Activated CD8-positive, alpha-beta memory T cell treated with anti-CD3 and anti-CD28 coated beads for 48 hours (primary cell): ENCODE data around the gene ABCC12.
"Not testable (repeated sequence)": the region's sequence is repeated elsewhere in the genome, so short reads cannot be mapped to it uniquely, and the experiment has no call there.

ENCODE experiments used
- DNase-seq, 3 experiments: peaks; one replicate each; pipeline ENCODE4 v3.0.0-alpha.2; 2020; ENCODE audit warnings: low read depth in 2 of 3, low spot score in 2 of 3

Gene ABCC12

GRCh38 chr16:48166617-48167016 is 10.8 kb upstream of the ABCC12 start:
- not testable (repeated sequence) for DNase-seq

GRCh38 chr16:48165961-48166578 is 10.3 kb upstream of the ABCC12 start:
- no peak for DNase-seq

GRCh38 chr16:48164907-48165715 is 9.3 kb upstream of the ABCC12 start:
- DNase-seq: peak; percentile 45 to 60 (median 54)

- DNase-seq: no peak
Observed at GRCh38 chr16:48162839-48163410, 7.1 kb upstream of the ABCC12 start.

GRCh38 chr16:48161906-48162305 is 6.1 kb upstream of the ABCC12 start:
- no peak for DNase-seq

GRCh38 chr16:48160575-48160974 is 4.8 kb upstream of the ABCC12 start:
- DNase-seq: no peak

GRCh38 chr16:48158296-48158695 is 2.5 kb upstream of the ABCC12 start:
- DNase-seq: peak; percentile 9 to 24 (median 12)

GRCh38 chr16:48157794-48158193 is 2.0 kb upstream of the ABCC12 start:
- no peak for DNase-seq

- no peak for DNase-seq
Observed at GRCh38 chr16:48157302-48157701, 1.5 kb upstream of the ABCC12 start.

GRCh38 chr16:48156790-48157209 is 1.0 kb upstream of the ABCC12 start:
- peak; percentile 56 to 91 (median 82) for DNase-seq

GRCh38 chr16:48153774-48154173 is 2.0 kb downstream of the ABCC12 start:
- DNase-seq: no peak

GRCh38 chr16:48152226-48152625 is 3.6 kb downstream of the ABCC12 start:
- no peak for DNase-seq

- DNase-seq: no peak
Observed at GRCh38 chr16:48150707-48151106, 5.1 kb downstream of the ABCC12 start.

GRCh38 chr16:48146710-48147109 is 9.1 kb downstream of the ABCC12 start:
- DNase-seq: no peak

GRCh38 chr16:48146131-48146530 is 9.7 kb downstream of the ABCC12 start:
- no peak for DNase-seq

GRCh38 chr16:48143812-48144368 is 11.9 kb downstream of the ABCC12 start:
- DNase-seq: no peak

GRCh38 chr16:48140821-48141220 is 15.0 kb downstream of the ABCC12 start:
- no peak for DNase-seq

GRCh38 chr16:48139517-48139916 is 16.3 kb downstream of the ABCC12 start:
- no peak for DNase-seq

GRCh38 chr16:48138543-48138942 is 17.2 kb downstream of the ABCC12 start:
- no peak for DNase-seq

- DNase-seq: no peak
Observed at GRCh38 chr16:48137822-48138221, 18.0 kb downstream of the ABCC12 start.

GRCh38 chr16:48136547-48137360 is 19.0 kb downstream of the ABCC12 start:
- no peak for DNase-seq
